WTC11 (cell line): Measurements from ENCODE around the gene GABARAPL1.

Source experiments
- CREM ChIP-seq: sonication (generic); formaldehyde crosslinking; IDR thresholded peaks from 2 replicates; pipeline ENCODE4 v1.8.1; 2022; ENCODE audit warnings: mild to moderate bottlenecking, missing genetic modification reagents, moderate library complexity
- E2F5 ChIP-seq: sonication (generic); formaldehyde crosslinking; IDR thresholded peaks from 2 replicates; pipeline ENCODE4 v1.8.1; 2022; ENCODE audit warnings: mild to moderate bottlenecking, moderate library complexity, missing genetic modification reagents
- FOXK1 ChIP-seq: sonication (generic); formaldehyde crosslinking; IDR thresholded peaks from 2 replicates; pipeline ENCODE4 v1.8.0; 2022; ENCODE audit warnings: mild to moderate bottlenecking, moderate library complexity, missing genetic modification reagents
- FOXP4 ChIP-seq: sonication (generic); formaldehyde crosslinking; IDR thresholded peaks from 2 replicates; pipeline ENCODE4 v1.8.0; 2022; ENCODE audit warnings: mild to moderate bottlenecking, missing genetic modification reagents
- MYBL2 ChIP-seq: sonication (generic); formaldehyde crosslinking; IDR thresholded peaks from 2 replicates; pipeline ENCODE4 v1.8.1; 2023; ENCODE audit warnings: mild to moderate bottlenecking, moderate library complexity, missing genetic modification reagents
- TF ChIP-seq, protein P1 (sequence below): fragments of 200-600 bp; IDR thresholded peaks from 2 replicates; pipeline ENCODE4 v1.8.0; 2022; ENCODE audit warnings: antibody characterized with exemption
- TF ChIP-seq, protein P2 (sequence below): sonication (generic); formaldehyde crosslinking; IDR thresholded peaks from 2 replicates; pipeline ENCODE4 v1.8.1; 2023; ENCODE audit warnings: mild to moderate bottlenecking, missing genetic modification reagents, moderate library complexity
- TF ChIP-seq, protein P3 (sequence below): sonication (generic); formaldehyde crosslinking; IDR thresholded peaks from 2 replicates; pipeline ENCODE4 v1.8.1; 2023; ENCODE audit warnings: mild to moderate bottlenecking, missing genetic modification reagents, borderline replicate concordance

- TF ChIP-seq, protein P1, sequence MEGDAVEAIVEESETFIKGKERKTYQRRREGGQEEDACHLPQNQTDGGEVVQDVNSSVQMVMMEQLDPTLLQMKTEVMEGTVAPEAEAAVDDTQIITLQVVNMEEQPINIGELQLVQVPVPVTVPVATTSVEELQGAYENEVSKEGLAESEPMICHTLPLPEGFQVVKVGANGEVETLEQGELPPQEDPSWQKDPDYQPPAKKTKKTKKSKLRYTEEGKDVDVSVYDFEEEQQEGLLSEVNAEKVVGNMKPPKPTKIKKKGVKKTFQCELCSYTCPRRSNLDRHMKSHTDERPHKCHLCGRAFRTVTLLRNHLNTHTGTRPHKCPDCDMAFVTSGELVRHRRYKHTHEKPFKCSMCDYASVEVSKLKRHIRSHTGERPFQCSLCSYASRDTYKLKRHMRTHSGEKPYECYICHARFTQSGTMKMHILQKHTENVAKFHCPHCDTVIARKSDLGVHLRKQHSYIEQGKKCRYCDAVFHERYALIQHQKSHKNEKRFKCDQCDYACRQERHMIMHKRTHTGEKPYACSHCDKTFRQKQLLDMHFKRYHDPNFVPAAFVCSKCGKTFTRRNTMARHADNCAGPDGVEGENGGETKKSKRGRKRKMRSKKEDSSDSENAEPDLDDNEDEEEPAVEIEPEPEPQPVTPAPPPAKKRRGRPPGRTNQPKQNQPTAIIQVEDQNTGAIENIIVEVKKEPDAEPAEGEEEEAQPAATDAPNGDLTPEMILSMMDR: no peak
- TF ChIP-seq FOXK1 (CRISPR knock-in tag) (no peak), CREM (CRISPR knock-in tag) (peak; percentile 85; the same call in 1 of the 2 replicates), FOXP4 (CRISPR knock-in tag) (no peak), E2F5 (0 out of 2 replicates have a peak, but pooled peaks have one; percentile 6), MYBL2 (CRISPR knock-in tag) (no peak)
- TF ChIP-seq, protein P2, sequence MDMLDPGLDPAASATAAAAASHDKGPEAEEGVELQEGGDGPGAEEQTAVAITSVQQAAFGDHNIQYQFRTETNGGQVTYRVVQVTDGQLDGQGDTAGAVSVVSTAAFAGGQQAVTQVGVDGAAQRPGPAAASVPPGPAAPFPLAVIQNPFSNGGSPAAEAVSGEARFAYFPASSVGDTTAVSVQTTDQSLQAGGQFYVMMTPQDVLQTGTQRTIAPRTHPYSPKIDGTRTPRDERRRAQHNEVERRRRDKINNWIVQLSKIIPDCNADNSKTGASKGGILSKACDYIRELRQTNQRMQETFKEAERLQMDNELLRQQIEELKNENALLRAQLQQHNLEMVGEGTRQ (CRISPR knock-in tag): no peak
- TF ChIP-seq, protein P3, sequence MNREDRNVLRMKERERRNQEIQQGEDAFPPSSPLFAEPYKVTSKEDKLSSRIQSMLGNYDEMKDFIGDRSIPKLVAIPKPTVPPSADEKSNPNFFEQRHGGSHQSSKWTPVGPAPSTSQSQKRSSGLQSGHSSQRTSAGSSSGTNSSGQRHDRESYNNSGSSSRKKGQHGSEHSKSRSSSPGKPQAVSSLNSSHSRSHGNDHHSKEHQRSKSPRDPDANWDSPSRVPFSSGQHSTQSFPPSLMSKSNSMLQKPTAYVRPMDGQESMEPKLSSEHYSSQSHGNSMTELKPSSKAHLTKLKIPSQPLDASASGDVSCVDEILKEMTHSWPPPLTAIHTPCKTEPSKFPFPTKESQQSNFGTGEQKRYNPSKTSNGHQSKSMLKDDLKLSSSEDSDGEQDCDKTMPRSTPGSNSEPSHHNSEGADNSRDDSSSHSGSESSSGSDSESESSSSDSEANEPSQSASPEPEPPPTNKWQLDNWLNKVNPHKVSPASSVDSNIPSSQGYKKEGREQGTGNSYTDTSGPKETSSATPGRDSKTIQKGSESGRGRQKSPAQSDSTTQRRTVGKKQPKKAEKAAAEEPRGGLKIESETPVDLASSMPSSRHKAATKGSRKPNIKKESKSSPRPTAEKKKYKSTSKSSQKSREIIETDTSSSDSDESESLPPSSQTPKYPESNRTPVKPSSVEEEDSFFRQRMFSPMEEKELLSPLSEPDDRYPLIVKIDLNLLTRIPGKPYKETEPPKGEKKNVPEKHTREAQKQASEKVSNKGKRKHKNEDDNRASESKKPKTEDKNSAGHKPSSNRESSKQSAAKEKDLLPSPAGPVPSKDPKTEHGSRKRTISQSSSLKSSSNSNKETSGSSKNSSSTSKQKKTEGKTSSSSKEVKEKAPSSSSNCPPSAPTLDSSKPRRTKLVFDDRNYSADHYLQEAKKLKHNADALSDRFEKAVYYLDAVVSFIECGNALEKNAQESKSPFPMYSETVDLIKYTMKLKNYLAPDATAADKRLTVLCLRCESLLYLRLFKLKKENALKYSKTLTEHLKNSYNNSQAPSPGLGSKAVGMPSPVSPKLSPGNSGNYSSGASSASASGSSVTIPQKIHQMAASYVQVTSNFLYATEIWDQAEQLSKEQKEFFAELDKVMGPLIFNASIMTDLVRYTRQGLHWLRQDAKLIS (CRISPR knock-in tag): no peak
Measured at GRCh38 chr12:10212739-10213131, at the start of gene GABARAPL1.
